ENCODE measurements around the gene ATP6V0D1.

ATP6V0D1 gene

DNA sequence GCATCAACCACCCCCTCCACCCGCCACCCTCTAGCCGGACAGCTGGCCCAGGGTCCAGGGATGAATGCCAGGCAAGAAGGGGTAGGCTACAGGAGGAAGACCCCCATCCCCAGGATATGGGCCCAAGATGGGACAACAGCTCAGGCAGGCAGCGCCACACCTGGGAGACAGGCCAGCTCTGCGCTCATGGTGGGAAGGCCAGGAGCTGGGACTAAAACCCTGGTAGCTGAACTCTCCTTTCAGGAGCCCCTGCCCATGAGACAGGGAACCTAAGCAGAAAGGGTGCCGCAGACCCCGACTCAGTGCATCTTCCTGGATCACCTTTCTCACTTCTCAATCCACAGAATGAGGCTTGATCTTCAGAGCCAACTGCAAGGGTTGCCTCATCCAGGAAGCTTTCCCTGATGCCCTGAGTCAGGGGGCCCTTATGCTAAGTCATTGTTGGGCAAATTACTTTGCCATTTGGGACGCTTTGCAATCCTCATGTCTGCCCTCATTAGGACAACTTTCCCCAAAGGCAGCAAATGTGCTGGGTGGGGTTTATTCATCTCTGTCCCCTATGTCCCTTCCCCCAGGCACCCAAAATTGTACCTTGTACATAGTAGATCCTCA lies 73.7 kb downstream of the ATP6V0D1 start:
- DNase-seq (ENCODE audit: low read depth) = peak; percentile 44

DNA sequence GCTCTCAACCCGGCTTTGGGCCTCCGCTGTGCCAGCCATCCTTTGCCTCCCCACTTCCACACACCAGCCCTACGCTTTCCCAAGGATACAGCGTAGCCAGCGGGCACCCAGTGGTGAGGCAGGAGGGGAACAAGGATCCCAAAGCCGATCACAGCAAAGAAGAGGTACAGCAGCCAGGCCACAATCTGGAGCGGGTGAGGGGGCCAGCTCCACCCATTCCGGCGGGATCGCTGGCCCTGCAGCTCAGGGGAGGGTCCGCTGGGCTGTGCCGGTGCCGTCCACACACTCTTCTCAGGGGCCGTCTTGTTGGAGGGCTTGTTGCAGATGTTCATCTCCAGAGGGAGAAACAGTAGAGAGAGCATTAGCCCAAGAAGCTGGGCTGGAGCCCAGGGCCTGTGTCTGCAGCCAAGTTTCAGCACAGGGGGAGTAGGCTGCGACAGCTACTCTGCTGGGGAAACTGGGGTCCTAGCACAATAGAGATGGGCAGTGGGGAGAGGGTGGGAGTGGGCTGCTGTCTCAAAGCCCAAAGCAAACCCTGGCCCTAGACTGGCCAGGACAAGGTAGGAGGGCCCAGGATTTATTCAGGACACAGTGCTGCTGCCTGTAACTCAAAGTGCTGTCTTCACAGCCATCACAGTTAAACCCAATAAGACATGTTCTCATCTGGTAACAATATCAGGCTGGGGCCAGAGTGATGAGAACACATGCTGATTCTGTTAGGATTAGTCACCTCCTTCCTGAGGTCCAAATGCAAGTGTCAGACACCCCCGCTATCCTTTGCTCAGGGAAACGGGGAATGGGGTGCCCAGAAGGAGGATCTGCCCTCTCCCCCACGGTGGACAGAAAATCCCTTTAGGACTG lies 74.6 kb downstream of the ATP6V0D1 start:
- DNase-seq (ENCODE audit: low read depth) = peak; percentile 88

- DNase-seq (ENCODE audit: low read depth) = no peak
Measured at GRCh38 chr16:67405336-67405735, 75.6 kb downstream of the ATP6V0D1 start.

DNA sequence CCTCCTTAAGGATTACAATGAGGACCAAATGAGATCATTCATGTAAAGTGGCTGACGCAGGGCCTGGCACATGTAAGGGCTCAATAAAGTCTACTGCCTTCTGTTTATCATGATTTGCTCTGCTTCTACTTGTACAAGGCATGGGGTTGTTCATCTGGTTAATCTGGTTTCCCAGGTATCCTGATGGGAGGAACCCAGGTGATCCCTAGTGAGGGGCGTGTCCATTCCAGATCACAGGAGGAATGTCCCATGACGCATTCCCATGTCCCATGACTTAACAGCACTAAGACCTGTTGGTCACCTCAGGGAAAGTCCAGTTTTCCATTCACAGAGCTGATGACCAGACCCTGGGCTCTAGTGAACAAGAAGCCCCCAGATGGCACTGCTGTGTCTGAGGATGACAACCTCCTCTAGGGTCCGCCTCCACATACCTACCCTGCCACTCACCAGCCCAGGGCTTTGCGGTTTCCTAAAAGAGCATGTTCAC lies 76.2 kb downstream of the ATP6V0D1 start:
- no peak for DNase-seq (ENCODE audit: low read depth)

DNA sequence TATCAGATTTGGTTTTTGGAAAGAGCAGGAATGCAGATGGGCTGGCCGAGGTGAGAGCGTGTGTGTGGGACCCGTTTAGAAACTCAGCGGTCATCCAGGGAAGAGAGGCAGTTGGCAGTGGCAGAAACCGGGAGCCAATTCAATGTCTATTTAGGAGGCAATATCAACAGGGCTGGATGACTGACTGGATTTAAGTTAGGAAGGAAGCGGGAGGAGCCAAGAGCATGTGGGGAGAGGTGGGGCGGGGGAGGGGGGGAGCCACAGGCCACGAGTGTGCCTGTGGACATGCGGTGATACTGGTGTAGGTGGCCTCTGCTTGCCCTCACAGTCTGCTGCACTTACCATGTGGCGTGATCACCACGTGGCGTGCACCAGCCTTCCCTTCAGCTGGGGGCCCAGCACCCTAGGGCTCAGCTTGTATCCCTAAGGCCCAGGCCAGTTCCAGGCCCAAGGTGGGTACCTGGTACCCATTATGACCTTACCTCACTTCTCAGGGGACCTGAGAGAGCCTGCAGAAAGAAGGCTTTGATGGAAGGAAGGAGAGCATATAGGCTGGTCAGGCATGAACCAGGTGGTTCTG lies 76.9 kb downstream of the ATP6V0D1 start:
- DNase-seq (ENCODE audit: low read depth) = no peak

GRCh38 chr16:67400901-67401300 lies 80.1 kb downstream of the ATP6V0D1 start:
- DNase-seq (ENCODE audit: low read depth) = no peak

- DNase-seq (ENCODE audit: low read depth) = no peak
Measured at GRCh38 chr16:67399749-67400704, 80.9 kb downstream of the ATP6V0D1 start.

GRCh38 chr16:67399218-67399733 lies 81.7 kb downstream of the ATP6V0D1 start:
- DNase-seq (ENCODE audit: low read depth) = peak; percentile 17

DNA sequence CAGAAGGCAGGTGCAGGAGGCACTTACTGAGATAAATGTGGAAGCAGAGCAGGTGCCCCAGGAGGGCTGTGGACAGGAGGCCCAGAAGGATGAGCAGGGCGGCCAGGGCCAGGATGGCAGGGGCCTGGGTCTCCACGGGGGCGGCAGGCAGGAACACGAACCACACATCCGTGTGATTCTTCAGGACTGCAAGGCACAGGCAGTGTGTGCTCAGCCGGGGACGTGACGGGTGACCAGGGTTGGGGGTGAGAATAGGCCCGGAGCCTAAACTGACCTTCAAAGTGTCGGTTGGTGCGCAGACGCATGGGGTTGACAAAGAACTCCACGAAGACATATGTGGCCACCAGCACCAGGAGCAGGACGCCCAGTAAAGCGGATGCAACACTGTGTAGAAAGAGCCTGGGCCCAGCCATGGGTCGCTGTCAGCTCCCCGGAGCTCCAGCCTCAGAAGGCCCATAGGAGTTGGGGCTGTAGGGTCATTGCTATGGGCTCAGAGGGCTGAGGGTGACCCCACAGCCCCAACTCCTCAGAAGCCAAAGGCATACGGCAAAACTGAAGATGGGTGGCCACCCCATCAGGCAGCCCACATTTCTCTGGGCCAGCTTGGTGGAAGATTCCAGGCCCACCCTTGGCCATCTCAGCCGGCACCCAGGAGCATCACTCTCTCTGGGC lies 82.3 kb downstream of the ATP6V0D1 start:
- DNase-seq (ENCODE audit: low read depth) = no peak

DNA sequence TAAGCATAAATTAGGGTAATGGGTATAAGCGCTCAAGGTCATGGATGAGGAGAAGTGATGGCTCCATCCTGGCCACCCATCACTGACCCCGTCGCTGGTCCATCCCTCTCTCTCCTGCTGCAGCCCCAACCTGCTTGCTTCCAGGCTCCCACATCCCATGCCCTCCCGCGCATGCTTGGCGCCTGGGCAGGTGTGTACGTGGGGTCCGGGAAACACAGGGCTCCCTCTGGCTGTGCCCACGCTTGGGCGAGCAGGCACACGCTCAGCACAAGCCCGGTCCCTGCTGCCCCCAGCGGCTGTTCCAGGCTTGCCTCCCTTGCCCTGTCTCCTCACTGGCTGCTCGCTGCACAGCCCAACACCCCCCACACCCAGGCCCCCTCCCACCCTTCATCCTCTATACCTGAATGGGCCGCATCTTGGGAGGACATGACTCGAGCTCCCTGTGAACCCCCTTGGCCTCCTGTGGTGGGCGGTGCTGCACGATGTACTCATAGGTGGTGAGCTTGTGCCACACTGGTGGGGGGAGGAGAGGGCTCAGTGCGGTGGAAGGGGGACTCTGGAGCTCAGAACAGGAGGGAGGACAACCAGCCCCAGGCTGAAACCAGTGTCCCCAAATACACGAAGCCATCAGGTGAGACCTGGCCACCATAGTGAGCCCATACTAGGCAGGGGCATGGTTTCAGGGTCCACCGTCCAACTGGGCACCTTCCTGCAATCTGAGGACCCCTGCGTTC lies 83.0 kb downstream of the ATP6V0D1 start:
- no peak for DNase-seq (ENCODE audit: low read depth)

- no peak for DNase-seq (ENCODE audit: low read depth)
Measured at GRCh38 chr16:67397036-67397801, 83.7 kb downstream of the ATP6V0D1 start.

GRCh38 chr16:67396159-67397035 lies 84.6 kb downstream of the ATP6V0D1 start:
- DNase-seq (ENCODE audit: low read depth) = peak; percentile 39

GRCh38 chr16:67395458-67396158 lies 85.3 kb downstream of the ATP6V0D1 start:
- peak; percentile 20 for DNase-seq (ENCODE audit: low read depth)

- DNase-seq (ENCODE audit: low read depth) = no peak
Measured at GRCh38 chr16:67395105-67395457, 85.9 kb downstream of the ATP6V0D1 start.

GRCh38 chr16:67394155-67395104 lies 86.5 kb downstream of the ATP6V0D1 start:
- DNase-seq (ENCODE audit: low read depth) = no peak

GRCh38 chr16:67393788-67394154 lies 87.2 kb downstream of the ATP6V0D1 start:
- DNase-seq (ENCODE audit: low read depth) = no peak
